ENCODE results near the gene ARHGEF3.
"Not testable (repeated sequence)": the region's sequence is repeated elsewhere in the genome, so short reads cannot be mapped to it uniquely, and the experiment has no call there.

DNA sequence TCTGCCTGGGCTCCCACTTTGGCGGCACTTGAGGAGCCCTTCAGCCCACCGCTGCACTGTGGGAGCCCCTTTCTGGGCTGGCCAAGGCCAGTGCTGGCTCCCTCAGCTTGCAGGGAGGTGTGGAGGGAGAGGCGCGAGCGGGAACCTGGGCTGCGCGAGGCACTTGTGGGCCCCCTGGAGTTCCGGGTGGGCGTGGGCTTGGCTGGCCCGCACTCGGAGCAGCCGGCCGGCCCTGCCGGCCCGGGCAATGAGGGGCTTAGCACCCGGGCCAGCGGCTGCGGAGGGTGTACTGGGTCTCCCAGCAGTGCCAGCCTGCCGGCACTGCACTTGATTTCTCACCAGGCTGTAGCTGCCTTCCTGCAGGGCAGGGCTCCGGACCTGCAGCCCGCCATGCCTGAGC is 82.9 kb downstream of the ARHGEF3 start:
- TF ChIP-seq SUZ12 (IDR thresholded peaks at IDR 0.05; ENCODE audit: extremely low read depth, insufficient read depth, insufficient read length); ZNF274 (IDR thresholded peaks at IDR 0.05; ENCODE audit: low read depth, low read length): not testable (repeated sequence)

All from NT2/D1 (cell line).